Measurements from ENCODE around the gene CACNA1A. TPM values are rescaled to one million over a fixed set of nuclear protein-coding genes. Genes with fewer than 3 reads are reported as not detected.
"Not testable (repeated sequence)": the region's sequence is repeated elsewhere in the genome, so short reads cannot be mapped to it uniquely, and the experiment has no call there.

Gene CACNA1A
- polyA plus RNA-seq, 1 donor (not counting 4 experiments of a cell fraction or from before 2014, with no cell fraction given) = not detected

DNA sequence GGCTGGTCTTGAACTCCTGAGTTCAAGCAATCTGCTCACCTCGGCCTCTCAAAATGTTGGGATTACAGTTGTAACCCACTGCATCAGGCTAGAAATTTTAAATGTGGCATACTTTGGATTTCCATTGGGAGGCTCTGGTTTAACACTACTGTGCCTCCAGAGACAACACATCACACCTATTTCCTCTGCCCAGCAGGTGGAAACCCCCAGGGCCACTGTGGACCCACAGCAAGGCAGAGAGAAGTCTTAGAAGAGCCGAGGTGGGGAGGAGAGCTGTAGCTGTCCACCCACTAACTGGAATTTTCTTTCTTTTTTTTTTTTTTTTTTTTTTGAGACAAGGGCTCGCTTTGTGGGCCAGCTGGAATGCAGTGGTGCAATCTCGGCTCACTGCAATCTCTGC is 316.7 kb downstream of the CACNA1A start:
- Histone ChIP-seq H3K36me3 (ENCODE audit: control insufficient read depth in 2 of 2, extremely low read depth in 1 of 2, insufficient read depth in 2 of 2, low read length in 2 of 2) (no peaks in the 10 kb centered on the region), H2AFZ (ENCODE audit: control insufficient read depth, low read length) (no peak overlapping the region), H3K9ac (ENCODE audit: control insufficient read depth, extremely low read depth, insufficient read depth, low read length) (no peak overlapping the region), H3K79me2 (ENCODE audit: control insufficient read depth, insufficient read depth, low read length) (no peaks in the 10 kb centered on the region), H3K9me1 (ENCODE audit: control insufficient read depth, extremely low read depth, insufficient read depth, low read length) (no peaks in the 10 kb centered on the region), H3K4me3 (ENCODE audit: control insufficient read depth in 2 of 3, extremely low read depth in 1 of 3, insufficient read depth in 2 of 3, low read depth in 1 of 3, low read length in 3 of 3) (no peak overlapping the region), H3K27me3 (ENCODE audit: control insufficient read depth, extremely low read depth, insufficient read depth, low read length) (no peaks in the 10 kb centered on the region), H4K20me1 (ENCODE audit: control insufficient read depth, extremely low read depth, insufficient read depth, low read length) (no peaks in the 10 kb centered on the region), H3K4me1 (ENCODE audit: control insufficient read depth, extremely low read depth, insufficient read depth, low read length) (no peaks in the 10 kb centered on the region), H3K4me2 (ENCODE audit: control insufficient read depth, extremely low read depth, insufficient read depth, low read depth, low read length) (no peak overlapping the region), H3K27ac (ENCODE audit: control insufficient read depth, insufficient read depth, low read length) (no peak overlapping the region), H3K9me3 (ENCODE audit: control insufficient read depth, low read depth, low read length) (no peaks in the 10 kb centered on the region)
- FAIRE-seq = no peak
- DNase-seq (ENCODE audit: low read depth, low spot score) = no peak
- dilution Hi-C loops (cut with MboI; ENCODE audit: extremely low pct_ligation_motif_present, low sequenced_read_pairs) = no loop called here
- no peak for TF ChIP-seq EZH2 (IDR thresholded peaks at IDR 0.05; ENCODE audit: low read length)
- TF ChIP-seq, protein P1, sequence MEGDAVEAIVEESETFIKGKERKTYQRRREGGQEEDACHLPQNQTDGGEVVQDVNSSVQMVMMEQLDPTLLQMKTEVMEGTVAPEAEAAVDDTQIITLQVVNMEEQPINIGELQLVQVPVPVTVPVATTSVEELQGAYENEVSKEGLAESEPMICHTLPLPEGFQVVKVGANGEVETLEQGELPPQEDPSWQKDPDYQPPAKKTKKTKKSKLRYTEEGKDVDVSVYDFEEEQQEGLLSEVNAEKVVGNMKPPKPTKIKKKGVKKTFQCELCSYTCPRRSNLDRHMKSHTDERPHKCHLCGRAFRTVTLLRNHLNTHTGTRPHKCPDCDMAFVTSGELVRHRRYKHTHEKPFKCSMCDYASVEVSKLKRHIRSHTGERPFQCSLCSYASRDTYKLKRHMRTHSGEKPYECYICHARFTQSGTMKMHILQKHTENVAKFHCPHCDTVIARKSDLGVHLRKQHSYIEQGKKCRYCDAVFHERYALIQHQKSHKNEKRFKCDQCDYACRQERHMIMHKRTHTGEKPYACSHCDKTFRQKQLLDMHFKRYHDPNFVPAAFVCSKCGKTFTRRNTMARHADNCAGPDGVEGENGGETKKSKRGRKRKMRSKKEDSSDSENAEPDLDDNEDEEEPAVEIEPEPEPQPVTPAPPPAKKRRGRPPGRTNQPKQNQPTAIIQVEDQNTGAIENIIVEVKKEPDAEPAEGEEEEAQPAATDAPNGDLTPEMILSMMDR (optimal IDR thresholded peaks at IDR 0.05 in 1 of 3, IDR thresholded peaks at IDR 0.05 in 1 of 3, conservative IDR thresholded peaks at IDR 0.05 in 1 of 3; ENCODE audit: extremely low read depth in 1 of 3, insufficient read depth in 2 of 3, low read length in 3 of 3) = no peak

DNA sequence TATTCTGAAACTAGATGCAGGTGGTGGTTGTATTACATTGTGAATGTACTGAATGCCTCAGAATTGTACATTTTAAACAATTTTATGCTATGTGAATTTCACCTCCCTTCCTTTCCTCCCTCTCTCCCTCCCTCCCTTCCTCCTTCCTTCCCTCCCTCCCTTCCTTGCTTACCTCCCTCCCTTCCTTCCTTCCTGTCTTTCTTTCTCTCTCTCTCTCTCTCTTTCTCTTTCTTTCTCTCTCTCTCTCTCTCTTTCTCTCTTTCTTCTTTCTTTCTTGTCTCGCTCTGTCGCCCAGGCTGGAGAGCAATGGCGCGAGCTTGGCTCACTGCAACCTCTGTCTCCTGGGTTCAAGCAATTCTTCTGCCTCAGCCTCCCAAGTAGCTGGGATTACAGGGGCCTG is 318.9 kb downstream of the CACNA1A start:
- Histone ChIP-seq H3K27ac (ENCODE audit: control insufficient read depth, insufficient read depth, low read length) (no peak overlapping the region), H3K27me3 (ENCODE audit: control insufficient read depth, extremely low read depth, insufficient read depth, low read length) (no peaks in the 10 kb centered on the region), H3K9me3 (ENCODE audit: control insufficient read depth, low read depth, low read length) (no peaks in the 10 kb centered on the region), H4K20me1 (ENCODE audit: control insufficient read depth, extremely low read depth, insufficient read depth, low read length) (no peaks in the 10 kb centered on the region), H3K9me1 (ENCODE audit: control insufficient read depth, extremely low read depth, insufficient read depth, low read length) (no peaks in the 10 kb centered on the region), H3K4me1 (ENCODE audit: control insufficient read depth, extremely low read depth, insufficient read depth, low read length) (no peaks in the 10 kb centered on the region), H3K4me2 (ENCODE audit: control insufficient read depth, extremely low read depth, insufficient read depth, low read depth, low read length) (no peak overlapping the region), H2AFZ (ENCODE audit: control insufficient read depth, low read length) (no peak overlapping the region), H3K4me3 (ENCODE audit: control insufficient read depth in 2 of 3, extremely low read depth in 1 of 3, insufficient read depth in 2 of 3, low read depth in 1 of 3, low read length in 3 of 3) (no peak overlapping the region), H3K79me2 (ENCODE audit: control insufficient read depth, insufficient read depth, low read length) (no peaks in the 10 kb centered on the region), H3K36me3 (ENCODE audit: control insufficient read depth in 2 of 2, extremely low read depth in 1 of 2, insufficient read depth in 2 of 2, low read length in 2 of 2) (no peaks in the 10 kb centered on the region), H3K9ac (ENCODE audit: control insufficient read depth, extremely low read depth, insufficient read depth, low read length) (no peak overlapping the region)
- dilution Hi-C loops (cut with MboI; ENCODE audit: extremely low pct_ligation_motif_present, low sequenced_read_pairs) = no loop called here
- FAIRE-seq (no peak), DNase-seq (ENCODE audit: low read depth, low spot score) (no peak)
- no peak for TF ChIP-seq EZH2 (IDR thresholded peaks at IDR 0.05; ENCODE audit: low read length)
- TF ChIP-seq, protein P1 (optimal IDR thresholded peaks at IDR 0.05 in 1 of 3, IDR thresholded peaks at IDR 0.05 in 1 of 3, conservative IDR thresholded peaks at IDR 0.05 in 1 of 3; ENCODE audit: extremely low read depth in 1 of 3, insufficient read depth in 2 of 3, low read length in 3 of 3) = no peak

GRCh38 chr19:13186688-13187087 is 319.6 kb downstream of the CACNA1A start:
- DNase-seq (ENCODE audit: low read depth, low spot score); H3K9me3 ChIP-seq (ENCODE audit: control insufficient read depth, low read depth, low read length); H3K27ac ChIP-seq (ENCODE audit: control insufficient read depth, insufficient read depth, low read length); H3K36me3 ChIP-seq (ENCODE audit: control insufficient read depth in 2 of 2, extremely low read depth in 1 of 2, insufficient read depth in 2 of 2, low read length in 2 of 2); H2AFZ ChIP-seq (ENCODE audit: control insufficient read depth, low read length); H4K20me1 ChIP-seq (ENCODE audit: control insufficient read depth, extremely low read depth, insufficient read depth, low read length); FAIRE-seq; H3K4me3 ChIP-seq (ENCODE audit: control insufficient read depth in 2 of 3, extremely low read depth in 1 of 3, insufficient read depth in 2 of 3, low read depth in 1 of 3, low read length in 3 of 3); H3K79me2 ChIP-seq (ENCODE audit: control insufficient read depth, insufficient read depth, low read length); dilution Hi-C loops (cut with MboI; ENCODE audit: extremely low pct_ligation_motif_present, low sequenced_read_pairs); H3K27me3 ChIP-seq (ENCODE audit: control insufficient read depth, extremely low read depth, insufficient read depth, low read length); H3K4me2 ChIP-seq (ENCODE audit: control insufficient read depth, extremely low read depth, insufficient read depth, low read depth, low read length); H3K9me1 ChIP-seq (ENCODE audit: control insufficient read depth, extremely low read depth, insufficient read depth, low read length); H3K9ac ChIP-seq (ENCODE audit: control insufficient read depth, extremely low read depth, insufficient read depth, low read length); H3K4me1 ChIP-seq (ENCODE audit: control insufficient read depth, extremely low read depth, insufficient read depth, low read length): not testable (repeated sequence)

Data from keratinocyte (primary cell).